GM19240 (cell line): Measurements from ENCODE around the gene MUC6.

Experiments
- DNase-seq: peaks from one replicate; pipeline ENCODE4 v3.0.0; 2011; ENCODE audit warnings: low spot score; ENCODE audit not compliant: insufficient read length

MUC6 gene

DNA sequence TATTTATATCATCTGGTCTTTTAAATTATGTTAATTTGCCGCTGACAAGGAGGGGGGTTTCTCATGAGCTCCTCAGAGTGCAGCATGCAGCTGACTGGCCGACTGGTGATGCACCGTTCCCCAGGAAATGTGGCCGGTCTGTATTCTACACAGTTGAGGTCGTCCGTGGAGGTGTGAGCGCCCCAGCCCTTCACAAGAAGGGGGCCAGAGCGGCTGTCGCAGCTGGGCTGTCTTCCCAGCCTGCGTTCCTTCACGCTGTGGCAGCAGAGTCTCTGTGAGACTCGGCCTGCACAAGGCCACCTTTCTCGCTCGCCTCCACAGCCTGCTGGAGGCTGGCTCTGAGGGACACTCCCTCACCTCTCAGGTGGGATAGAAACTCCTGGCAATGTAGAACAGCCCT, 67.7 kb downstream of the MUC6 start:
- no peak for DNase-seq

DNA sequence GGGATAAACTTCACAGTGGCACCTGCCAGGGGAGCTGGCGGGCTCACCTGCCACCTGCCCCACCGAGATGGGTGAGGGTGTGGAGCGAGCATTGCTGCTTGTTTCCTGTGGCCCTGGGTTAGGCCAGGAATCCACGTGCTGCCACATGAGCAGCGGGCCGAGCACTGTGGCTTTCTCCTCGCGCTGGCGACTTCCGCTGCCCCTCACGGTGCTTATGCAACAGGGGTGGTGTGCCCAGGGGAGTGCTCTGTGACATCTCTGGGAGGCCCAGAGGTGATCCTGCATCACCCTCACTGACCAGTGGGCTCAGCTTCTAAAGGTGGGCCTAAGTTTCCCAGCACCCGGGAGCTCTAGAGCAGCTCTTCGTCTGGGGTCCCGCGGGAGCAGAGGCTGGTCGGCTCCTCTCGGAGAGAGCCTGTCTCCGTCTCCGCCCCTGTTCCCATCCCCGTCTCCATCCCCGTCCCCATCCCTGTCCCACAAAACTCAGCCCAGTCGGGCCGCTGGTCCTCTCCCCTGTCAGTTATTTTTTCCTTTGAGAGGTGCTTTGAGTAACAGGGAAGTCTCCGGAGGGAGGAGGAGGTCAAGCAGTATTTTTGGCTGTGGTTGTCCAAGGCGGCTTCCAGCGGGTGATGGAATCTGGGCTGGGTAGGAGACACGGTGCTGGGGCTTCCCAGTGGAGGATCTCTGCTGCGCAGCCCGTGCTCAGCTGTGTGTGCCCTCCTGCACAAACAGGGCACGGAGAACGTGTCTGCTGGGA, 68.3 kb downstream of the MUC6 start:
- no peak for DNase-seq

DNA sequence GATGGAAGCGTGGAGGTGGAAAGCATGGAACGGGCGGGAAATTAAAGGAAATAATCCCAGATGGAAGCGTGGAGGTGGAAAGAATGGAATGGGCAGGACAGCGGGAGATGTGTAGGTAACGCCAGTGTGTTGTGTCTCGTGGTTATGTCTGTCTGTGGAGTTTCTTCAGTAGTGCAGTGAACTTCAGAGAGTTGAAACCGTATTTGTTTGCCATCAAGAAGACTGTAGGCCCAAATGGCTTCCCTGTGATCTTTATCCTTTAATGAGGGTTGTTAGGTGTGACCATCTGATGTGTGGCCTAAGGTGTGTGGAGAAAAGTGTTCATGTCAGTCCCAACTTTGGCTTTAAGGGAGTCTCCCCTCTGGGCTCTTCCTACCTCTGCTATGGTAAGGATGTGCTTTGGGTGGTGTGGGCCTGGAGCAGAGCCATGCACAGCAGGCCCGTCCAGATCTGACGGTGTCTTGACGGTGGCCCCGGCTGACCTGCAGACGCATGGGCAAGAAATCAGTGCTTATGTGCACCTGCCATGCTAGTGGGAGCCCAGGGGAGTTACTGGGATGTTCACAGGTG, 71.2 kb downstream of the MUC6 start:
- DNase-seq: no peak

DNA sequence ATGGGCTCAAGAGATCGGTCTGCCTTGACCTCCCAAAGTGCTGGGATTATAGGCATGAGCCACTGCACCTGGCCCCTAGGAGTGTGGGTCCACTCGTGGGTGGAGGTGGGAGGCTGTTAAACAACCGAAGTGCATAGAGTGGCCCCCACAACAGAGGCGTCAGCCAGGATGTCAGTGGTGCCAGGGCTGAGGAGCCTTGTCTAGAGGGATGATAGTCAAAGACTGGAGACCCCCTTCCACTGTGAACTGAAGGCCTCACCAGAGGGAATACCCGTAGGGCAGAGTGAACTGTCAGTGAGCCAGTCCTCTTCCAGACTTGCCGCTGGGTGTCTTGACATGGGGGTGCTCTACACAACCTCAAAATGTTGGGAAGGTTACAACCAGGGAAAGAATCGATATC, 72.7 kb downstream of the MUC6 start:
- DNase-seq: no peak
